Smooth muscle cell (in vitro differentiated cells): ENCODE results near the gene ANKRD63. TPM values are rescaled to one million over a fixed set of nuclear protein-coding genes. Genes with fewer than 3 reads are reported as not detected.

Experiments
- DNase-seq: peaks from one replicate; lab custom pipeline; 2025; ENCODE audit not compliant: unreplicated experiment; lab: John Stamatoyannopoulos, UW
- H2AFZ ChIP-seq: fragments of 200-600 bp; sonication (generic); 2 replicates; pipeline ENCODE4 v1.6.0; 2016; ENCODE audit warnings: antibody characterized with exemption, low read depth, mild to moderate bottlenecking
- H3F3A ChIP-seq: fragments of 200-600 bp; sonication (generic); 2 replicates; pipeline ENCODE4 v1.6.0; 2017; ENCODE audit warnings: antibody characterized with exemption, low read depth
- H3K27ac ChIP-seq: fragments of 200-600 bp; sonication (generic); 2 replicates; pipeline ENCODE4 v1.5.1; 2016; ENCODE audit warnings: low read depth, mild to moderate bottlenecking
- H3K27me3 ChIP-seq: fragments of 200-600 bp; sonication (generic); 2 replicates; pipeline ENCODE4 v1.6.1; 2016; ENCODE audit warnings: low read depth, mild to moderate bottlenecking
- H3K36me3 ChIP-seq: fragments of 200-600 bp; sonication (generic); 2 replicates; pipeline ENCODE4 v1.5.1; 2016; ENCODE audit warnings: low read depth
- H3K4me1 ChIP-seq: fragments of 200-600 bp; sonication (generic); 2 replicates; pipeline ENCODE4 v1.5.1; 2016; ENCODE audit warnings: low read depth
- H3K4me2 ChIP-seq: fragments of 200-600 bp; sonication (generic); 2 replicates; pipeline ENCODE4 v1.6.0; 2016; ENCODE audit warnings: mild to moderate bottlenecking
- H3K4me3 ChIP-seq: fragments of 200-600 bp; sonication (generic); 2 replicates; pipeline ENCODE4 v1.5.1; 2016; ENCODE audit warnings: mild to moderate bottlenecking
- H3K79me2 ChIP-seq: fragments of 200-600 bp; sonication (generic); 2 replicates; pipeline ENCODE4 v1.6.0; 2016; ENCODE audit warnings: low read depth, mild to moderate bottlenecking
- H3K9ac ChIP-seq: fragments of 200-600 bp; sonication (generic); 2 replicates; pipeline ENCODE4 v1.6.0; 2016; ENCODE audit warnings: low read depth
- H3K9me3 ChIP-seq: fragments of 200-600 bp; sonication (generic); replicated peaks from 2 replicates; pipeline ENCODE4 v1.5.1; 2016; ENCODE audit warnings: low read depth
- H4K20me1 ChIP-seq: fragments of 200-600 bp; sonication (generic); 2 replicates; pipeline ENCODE4 v1.6.0; 2016; ENCODE audit warnings: low read depth
- CTCF ChIP-seq: fragments of 200-600 bp; sonication (generic); IDR thresholded peaks from 2 replicates; pipeline ENCODE4 v1.5.1; 2017; ENCODE audit warnings: borderline replicate concordance, mild to moderate bottlenecking, antibody characterized with exemption; ENCODE audit not compliant: insufficient read depth, poor library complexity, severe bottlenecking
- WGBS: methylation state at CpG from one replicate; pipeline ENCODE4 v1.1.7; 2016; ENCODE audit warnings: low lambda C conversion rate; 5-methylcytosine and 5-hydroxymethylcytosine counted together
- polyA plus RNA-seq: library from polyadenylated mRNA; unstranded; fragments of >200 nt; fragmentation: Nextera tagmentation; extraction: Ambion mirVana; gene quantifications from 2 replicates; pipeline ENCODE4 v1.2.1, GENCODE V29; 2016
- total RNA-seq: library from RNA; depleted of rRNA; stranded (reverse); fragments of >200 nt; gene quantifications from 2 replicates; pipeline ENCODE4 v1.2.3, GENCODE V29; 2014

ANKRD63 gene
- total and polyA plus RNA-seq, 2 experiments from 2014 or later, result not detected

- 92% methylated on average over 10 of the region's 10 CpGs for WGBS
- H3K9ac ChIP-seq, result no peak overlapping the region
- peaks cover 19% of the 10 kb centered on the region for H3K27me3 ChIP-seq
- no peak overlapping the region for H3K4me2 ChIP-seq
- peaks cover 5% of the 10 kb centered on the region for H3K4me1 ChIP-seq
- no peak for TF ChIP-seq CTCF
- H4K20me1 ChIP-seq, result no peaks in the 10 kb centered on the region
- H2AFZ ChIP-seq, result no peak overlapping the region
- no peaks in the 10 kb centered on the region for H3F3A ChIP-seq
- no peaks in the 10 kb centered on the region for H3K9me3 ChIP-seq
- no peaks in the 10 kb centered on the region for H3K79me2 ChIP-seq
- no peak overlapping the region for H3K27ac ChIP-seq
- H3K4me3 ChIP-seq, result no peak overlapping the region
- no peak for DNase-seq
- no peaks in the 10 kb centered on the region for H3K36me3 ChIP-seq
Observed at GRCh38 chr15:40240619-40241221, 42.1 kb downstream of the ANKRD63 start.

- 76% methylated on average over 19 of the region's 19 CpGs for WGBS
- no peaks in the 10 kb centered on the region for H3K79me2 ChIP-seq
- no peak overlapping the region for H3K27ac ChIP-seq
- H3K9ac ChIP-seq, result no peak overlapping the region
- peak overlapping the region; percentile 89 for H3K4me2 ChIP-seq
- H4K20me1 ChIP-seq, result no peaks in the 10 kb centered on the region
- H2AFZ ChIP-seq, result no peak overlapping the region
- H3K36me3 ChIP-seq, result no peaks in the 10 kb centered on the region
- H3K4me3 ChIP-seq, result no peak overlapping the region
- H3K27me3 ChIP-seq, result peaks cover 19% of the 10 kb centered on the region
- H3F3A ChIP-seq, result no peaks in the 10 kb centered on the region
- TF ChIP-seq CTCF, result no peak
- DNase-seq, result no peak
- peaks cover 5% of the 10 kb centered on the region for H3K4me1 ChIP-seq
- no peaks in the 10 kb centered on the region for H3K9me3 ChIP-seq
Observed at GRCh38 chr15:40239693-40240618, 42.9 kb downstream of the ANKRD63 start.

GRCh38 chr15:40239404-40239692 lies 43.5 kb downstream of the ANKRD63 start:
- no peaks in the 10 kb centered on the region for H3K9me3 ChIP-seq

More at GRCh38 chr15:40239404-40239692, 43.5 kb downstream of the ANKRD63 start:
- WGBS, result 48% methylated on average over 5 of the region's 5 CpGs
- Histone ChIP-seq H2AFZ (no peak overlapping the region), H3F3A (no peaks in the 10 kb centered on the region), H3K4me3 (peak overlapping the region; percentile 49), H3K79me2 (no peaks in the 10 kb centered on the region), H3K27me3 (peaks cover 19% of the 10 kb centered on the region), H3K36me3 (no peaks in the 10 kb centered on the region), H3K4me1 (peaks cover 5% of the 10 kb centered on the region), H3K9ac (no peak overlapping the region), H4K20me1 (no peaks in the 10 kb centered on the region), H3K4me2 (peak overlapping the region; percentile 89), H3K27ac (no peak overlapping the region)
- DNase-seq, result no peak
- TF ChIP-seq CTCF, result no peak
